Measurements from ENCODE around the gene CMIP.

Gene CMIP

GRCh38 chr16:81637336-81638235 lies 193.0 kb downstream of the CMIP start:
- DNase-seq (ENCODE audit: low read depth in 2 of 2) = no peak

- no peak for DNase-seq (ENCODE audit: low read depth in 2 of 2)
Observed at GRCh38 chr16:81638286-81638945, 193.8 kb downstream of the CMIP start.

GRCh38 chr16:81639348-81639747 lies 194.7 kb downstream of the CMIP start:
- DNase-seq (ENCODE audit: low read depth in 2 of 2) = no peak

GRCh38 chr16:81639931-81640680 lies 195.5 kb downstream of the CMIP start:
- DNase-seq (ENCODE audit: low read depth in 2 of 2) = no peak

- no peak for DNase-seq (ENCODE audit: low read depth in 2 of 2)
Observed at GRCh38 chr16:81640681-81641070, 196.1 kb downstream of the CMIP start.

- DNase-seq (ENCODE audit: low read depth in 2 of 2) = no peak
Observed at GRCh38 chr16:81641395-81642106, 196.9 kb downstream of the CMIP start.

GRCh38 chr16:81642107-81642436 lies 197.5 kb downstream of the CMIP start:
- DNase-seq (ENCODE audit: low read depth in 2 of 2) = no peak

GRCh38 chr16:81642943-81643342 lies 198.3 kb downstream of the CMIP start:
- no peak for DNase-seq (ENCODE audit: low read depth in 2 of 2)

- DNase-seq (ENCODE audit: low read depth in 2 of 2) = no peak
Observed at GRCh38 chr16:81645266-81645694, 200.7 kb downstream of the CMIP start.

- no peak for DNase-seq (ENCODE audit: low read depth in 2 of 2)
Observed at GRCh38 chr16:81645925-81646324, 201.3 kb downstream of the CMIP start.

GRCh38 chr16:81646561-81646960 lies 202.0 kb downstream of the CMIP start:
- no peak for DNase-seq (ENCODE audit: low read depth in 2 of 2)

- DNase-seq (ENCODE audit: low read depth in 2 of 2) = no peak
Observed at GRCh38 chr16:81647527-81647926, 202.9 kb downstream of the CMIP start.

- no peak for DNase-seq (ENCODE audit: low read depth in 2 of 2)
Observed at GRCh38 chr16:81649561-81650184, 205.1 kb downstream of the CMIP start.

- no peak for DNase-seq (ENCODE audit: low read depth in 2 of 2)
Observed at GRCh38 chr16:81650281-81650680, 205.7 kb downstream of the CMIP start.

GRCh38 chr16:81650982-81651562 lies 206.5 kb downstream of the CMIP start:
- no peak for DNase-seq (ENCODE audit: low read depth in 2 of 2)

GRCh38 chr16:81651758-81652718 lies 207.4 kb downstream of the CMIP start:
- no peak for DNase-seq (ENCODE audit: low read depth in 2 of 2)

GRCh38 chr16:81652798-81653505 lies 208.3 kb downstream of the CMIP start:
- no peak for DNase-seq (ENCODE audit: low read depth in 2 of 2)

- DNase-seq (ENCODE audit: low read depth in 2 of 2) = no peak
Observed at GRCh38 chr16:81654346-81654745, 209.7 kb downstream of the CMIP start.

GRCh38 chr16:81655469-81656162 lies 211.0 kb downstream of the CMIP start:
- no peak for DNase-seq (ENCODE audit: low read depth in 2 of 2)
